Measurements from ENCODE around the gene CPSF7. TPM values are rescaled to one million over a fixed set of nuclear protein-coding genes. Genes with fewer than 3 reads are reported as not detected.

Gene CPSF7
- polyA plus RNA-seq, 1 of the 3 experiments (the other 2 are of a cell fraction) = 44.0 TPM

DNA sequence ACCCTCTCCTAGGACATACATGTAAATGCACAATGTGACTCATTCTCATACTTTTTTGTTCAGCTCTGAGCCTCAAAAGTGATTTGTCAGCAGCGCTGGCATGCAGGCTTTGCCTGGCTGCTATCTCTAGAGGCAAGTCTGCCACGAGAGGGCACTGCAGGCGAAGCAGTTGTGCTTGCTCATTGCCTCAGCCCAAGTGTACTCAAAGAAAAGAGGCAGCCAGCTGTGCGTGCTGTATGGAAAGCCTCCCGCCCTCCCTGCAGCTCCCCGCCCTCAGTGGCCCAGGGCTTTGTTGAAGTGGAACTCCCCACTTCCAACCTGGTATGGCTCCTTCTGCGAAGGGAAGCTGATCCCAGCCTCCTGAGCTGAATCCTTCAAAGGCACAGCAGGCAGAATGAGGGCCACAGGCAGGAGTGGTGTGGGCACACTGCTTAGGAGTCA is 16.5 kb upstream of the CPSF7 start:
- peaks cover 52 to 58% of the 10 kb centered on the region in 2 experiments for H3K36me3 ChIP-seq (replicated peaks in 1 of 2; ENCODE audit: control insufficient read depth in 1 of 2, insufficient read depth in 2 of 2, low read length in 1 of 2)
- H3K9me3 ChIP-seq = no peaks in the 10 kb centered on the region
- H3K27ac ChIP-seq (ENCODE audit: low read depth in 2 of 2, low read length in 1 of 2) = peak overlapping the region; percentile 45 to 53; a peak in 3 of 4 replicates
- H4K20me1 ChIP-seq (ENCODE audit: insufficient read depth) = peaks cover 26% of the 10 kb centered on the region
- ChIA-PET CTCF (interaction anchor here (0.6 to 8.8 kb wide), 65 partner anchors 8 to 662 kb away, joined by 3 to 117 read pairs (median 5); partner anchors contain the start of genes CPSF7, LRRC10B, SDHAF2 and SYT7), POLR2A (interaction anchor here (0.9 to 1.5 kb wide), 5 partner anchors 16 to 193 kb away, joined by 3 to 6 read pairs (median 3); partner anchors contain the start of genes CPSF7 and SDHAF2)
- no peaks in the 10 kb centered on the region for H3K27me3 ChIP-seq (ENCODE audit: insufficient read depth)
- H2AFZ ChIP-seq (ENCODE audit: low read depth) = no peak overlapping the region
- H3K9ac ChIP-seq = no peak overlapping the region
- TF ChIP-seq JUND (IDR thresholded peaks at IDR 0.05) (0 out of 2 replicates have a peak, but pooled peaks have one; percentile 13), RAD21 (IDR thresholded peaks at IDR 0.05; ENCODE audit: low read length) (peak; percentile 88), EP300 (IDR thresholded peaks at IDR 0.05; ENCODE audit: borderline replicate concordance in 1 of 2, low read depth in 1 of 2, low read length in 1 of 2) (no peak), FOSL2 (IDR thresholded peaks at IDR 0.05; ENCODE audit: borderline replicate concordance, low read depth) (peak; percentile 57; the same call in 1 of the 2 replicates), SMC3 (IDR thresholded peaks at IDR 0.05; ENCODE audit: low read depth, low read length) (peak; percentile 78), MXI1 (IDR thresholded peaks at IDR 0.05; ENCODE audit: low read depth, low read length) (0 out of 2 replicates have a peak, but pooled peaks have one; percentile 36), TEAD4 (IDR thresholded peaks at IDR 0.05; ENCODE audit: borderline replicate concordance, insufficient read depth) (no peak), RCOR1 (IDR thresholded peaks at IDR 0.05; ENCODE audit: low read length) (0 out of 2 replicates have a peak, but pooled peaks have one; percentile 26), SIN3A (IDR thresholded peaks at IDR 0.05; ENCODE audit: borderline replicate concordance, low read depth, low read length) (peak; percentile 43; the same call in 1 of the 2 replicates), POLR2AphosphoS5 (IDR thresholded peaks at IDR 0.05; ENCODE audit: low read depth, low read length) (no peak), FOXJ3 (CRISPR knock-in tag; IDR thresholded peaks at IDR 0.05) (no peak), YY1 (IDR thresholded peaks at IDR 0.05; ENCODE audit: low read depth) (no peak), ELF1 (IDR thresholded peaks at IDR 0.05) (no peak)
- TF ChIP-seq, protein P1, sequence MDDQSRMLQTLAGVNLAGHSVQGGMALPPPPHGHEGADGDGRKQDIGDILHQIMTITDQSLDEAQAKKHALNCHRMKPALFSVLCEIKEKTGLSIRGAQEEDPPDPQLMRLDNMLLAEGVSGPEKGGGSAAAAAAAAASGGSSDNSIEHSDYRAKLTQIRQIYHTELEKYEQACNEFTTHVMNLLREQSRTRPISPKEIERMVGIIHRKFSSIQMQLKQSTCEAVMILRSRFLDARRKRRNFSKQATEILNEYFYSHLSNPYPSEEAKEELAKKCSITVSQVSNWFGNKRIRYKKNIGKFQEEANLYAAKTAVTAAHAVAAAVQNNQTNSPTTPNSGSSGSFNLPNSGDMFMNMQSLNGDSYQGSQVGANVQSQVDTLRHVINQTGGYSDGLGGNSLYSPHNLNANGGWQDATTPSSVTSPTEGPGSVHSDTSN (IDR thresholded peaks at IDR 0.05) = peak; percentile 50
- TF ChIP-seq, protein P2, sequence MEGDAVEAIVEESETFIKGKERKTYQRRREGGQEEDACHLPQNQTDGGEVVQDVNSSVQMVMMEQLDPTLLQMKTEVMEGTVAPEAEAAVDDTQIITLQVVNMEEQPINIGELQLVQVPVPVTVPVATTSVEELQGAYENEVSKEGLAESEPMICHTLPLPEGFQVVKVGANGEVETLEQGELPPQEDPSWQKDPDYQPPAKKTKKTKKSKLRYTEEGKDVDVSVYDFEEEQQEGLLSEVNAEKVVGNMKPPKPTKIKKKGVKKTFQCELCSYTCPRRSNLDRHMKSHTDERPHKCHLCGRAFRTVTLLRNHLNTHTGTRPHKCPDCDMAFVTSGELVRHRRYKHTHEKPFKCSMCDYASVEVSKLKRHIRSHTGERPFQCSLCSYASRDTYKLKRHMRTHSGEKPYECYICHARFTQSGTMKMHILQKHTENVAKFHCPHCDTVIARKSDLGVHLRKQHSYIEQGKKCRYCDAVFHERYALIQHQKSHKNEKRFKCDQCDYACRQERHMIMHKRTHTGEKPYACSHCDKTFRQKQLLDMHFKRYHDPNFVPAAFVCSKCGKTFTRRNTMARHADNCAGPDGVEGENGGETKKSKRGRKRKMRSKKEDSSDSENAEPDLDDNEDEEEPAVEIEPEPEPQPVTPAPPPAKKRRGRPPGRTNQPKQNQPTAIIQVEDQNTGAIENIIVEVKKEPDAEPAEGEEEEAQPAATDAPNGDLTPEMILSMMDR (IDR thresholded peaks at IDR 0.05) = peak; percentile 94
- TF ChIP-seq, protein P3, sequence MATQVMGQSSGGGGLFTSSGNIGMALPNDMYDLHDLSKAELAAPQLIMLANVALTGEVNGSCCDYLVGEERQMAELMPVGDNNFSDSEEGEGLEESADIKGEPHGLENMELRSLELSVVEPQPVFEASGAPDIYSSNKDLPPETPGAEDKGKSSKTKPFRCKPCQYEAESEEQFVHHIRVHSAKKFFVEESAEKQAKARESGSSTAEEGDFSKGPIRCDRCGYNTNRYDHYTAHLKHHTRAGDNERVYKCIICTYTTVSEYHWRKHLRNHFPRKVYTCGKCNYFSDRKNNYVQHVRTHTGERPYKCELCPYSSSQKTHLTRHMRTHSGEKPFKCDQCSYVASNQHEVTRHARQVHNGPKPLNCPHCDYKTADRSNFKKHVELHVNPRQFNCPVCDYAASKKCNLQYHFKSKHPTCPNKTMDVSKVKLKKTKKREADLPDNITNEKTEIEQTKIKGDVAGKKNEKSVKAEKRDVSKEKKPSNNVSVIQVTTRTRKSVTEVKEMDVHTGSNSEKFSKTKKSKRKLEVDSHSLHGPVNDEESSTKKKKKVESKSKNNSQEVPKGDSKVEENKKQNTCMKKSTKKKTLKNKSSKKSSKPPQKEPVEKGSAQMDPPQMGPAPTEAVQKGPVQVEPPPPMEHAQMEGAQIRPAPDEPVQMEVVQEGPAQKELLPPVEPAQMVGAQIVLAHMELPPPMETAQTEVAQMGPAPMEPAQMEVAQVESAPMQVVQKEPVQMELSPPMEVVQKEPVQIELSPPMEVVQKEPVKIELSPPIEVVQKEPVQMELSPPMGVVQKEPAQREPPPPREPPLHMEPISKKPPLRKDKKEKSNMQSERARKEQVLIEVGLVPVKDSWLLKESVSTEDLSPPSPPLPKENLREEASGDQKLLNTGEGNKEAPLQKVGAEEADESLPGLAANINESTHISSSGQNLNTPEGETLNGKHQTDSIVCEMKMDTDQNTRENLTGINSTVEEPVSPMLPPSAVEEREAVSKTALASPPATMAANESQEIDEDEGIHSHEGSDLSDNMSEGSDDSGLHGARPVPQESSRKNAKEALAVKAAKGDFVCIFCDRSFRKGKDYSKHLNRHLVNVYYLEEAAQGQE (IDR thresholded peaks at IDR 0.05; ENCODE audit: low read depth, low read length) = no peak
- TF ChIP-seq, protein P4, sequence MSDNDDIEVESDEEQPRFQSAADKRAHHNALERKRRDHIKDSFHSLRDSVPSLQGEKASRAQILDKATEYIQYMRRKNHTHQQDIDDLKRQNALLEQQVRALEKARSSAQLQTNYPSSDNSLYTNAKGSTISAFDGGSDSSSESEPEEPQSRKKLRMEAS (IDR thresholded peaks at IDR 0.05; ENCODE audit: low read depth) = peak; percentile 85
- TF ChIP-seq, protein P5, sequence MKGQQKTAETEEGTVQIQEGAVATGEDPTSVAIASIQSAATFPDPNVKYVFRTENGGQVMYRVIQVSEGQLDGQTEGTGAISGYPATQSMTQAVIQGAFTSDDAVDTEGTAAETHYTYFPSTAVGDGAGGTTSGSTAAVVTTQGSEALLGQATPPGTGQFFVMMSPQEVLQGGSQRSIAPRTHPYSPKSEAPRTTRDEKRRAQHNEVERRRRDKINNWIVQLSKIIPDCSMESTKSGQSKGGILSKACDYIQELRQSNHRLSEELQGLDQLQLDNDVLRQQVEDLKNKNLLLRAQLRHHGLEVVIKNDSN (IDR thresholded peaks at IDR 0.05; ENCODE audit: borderline replicate concordance, low read depth) = no peak
- H3K9me2 ChIP-seq = no peaks in the 10 kb centered on the region
- no peak overlapping the region for H3K4me2 ChIP-seq
- peak; percentile 78 for DNase-seq
- WGBS (ENCODE audit: low lambda C conversion rate) = 5% methylated on average over 3 of the region's 7 CpGs
- peaks cover 15% of the 10 kb centered on the region for H3F3A ChIP-seq (replicated peaks; ENCODE audit: insufficient read depth)
- no peak overlapping the region; a peak in 1 of 4 replicates for H3K4me3 ChIP-seq (ENCODE audit: low read depth in 2 of 2, low read length in 1 of 2)
- H3K4me1 ChIP-seq (ENCODE audit: control insufficient read depth in 1 of 2, insufficient read depth in 2 of 2, low read depth in 1 of 2, low read length in 1 of 2) = peaks cover 5 to 13% of the 10 kb centered on the region in 2 experiments; a peak in 2 of 4 replicates
- peaks cover 40% of the 10 kb centered on the region for H3K79me2 ChIP-seq (ENCODE audit: insufficient read depth)
